ENCODE data around the gene CLMP.
"Not testable (repeated sequence)": the region's sequence is repeated elsewhere in the genome, so short reads cannot be mapped to it uniquely, and the experiment has no call there.

CLMP gene

DNA sequence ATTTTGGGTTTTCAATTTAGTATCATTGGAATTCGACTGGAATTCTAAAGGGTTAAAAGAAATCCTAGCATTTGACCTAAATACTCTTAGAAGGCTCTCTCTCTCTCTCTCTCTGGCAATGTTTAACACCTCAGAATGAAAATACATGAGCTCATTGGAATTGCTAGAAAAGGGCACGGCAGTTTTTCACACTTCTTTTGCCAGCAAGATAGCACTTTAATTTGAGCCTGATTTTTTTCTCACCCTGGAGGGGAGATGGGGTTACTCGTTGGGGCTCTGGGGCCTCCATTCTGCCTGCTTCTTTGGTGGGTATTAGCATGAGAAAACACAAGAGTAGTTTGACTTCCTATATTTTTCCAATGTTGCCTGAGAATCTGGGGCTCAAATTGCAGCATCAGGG lies 22.8 kb upstream of the CLMP start:
- DNase-seq: no peak

DNA sequence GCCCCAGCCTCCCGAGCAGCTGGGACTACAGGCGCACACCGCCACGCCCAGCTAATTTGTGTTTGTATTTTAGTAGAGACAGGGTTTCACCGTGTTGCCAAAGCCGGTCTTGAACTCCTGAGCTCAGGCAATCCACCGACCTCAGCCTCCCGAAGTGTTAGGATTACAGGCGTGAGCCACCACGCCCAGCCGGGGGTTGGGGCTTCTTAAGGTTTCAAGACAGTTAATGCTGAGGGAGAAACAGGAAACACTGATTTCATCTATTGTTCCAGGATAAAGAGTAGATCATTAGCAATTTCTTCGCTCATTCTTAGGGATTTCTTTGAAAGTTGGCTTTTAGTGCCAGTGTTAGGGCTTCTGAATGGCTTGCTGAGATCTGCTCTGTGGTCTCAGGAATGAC lies 21.2 kb upstream of the CLMP start:
- DNase-seq: no peak

DNA sequence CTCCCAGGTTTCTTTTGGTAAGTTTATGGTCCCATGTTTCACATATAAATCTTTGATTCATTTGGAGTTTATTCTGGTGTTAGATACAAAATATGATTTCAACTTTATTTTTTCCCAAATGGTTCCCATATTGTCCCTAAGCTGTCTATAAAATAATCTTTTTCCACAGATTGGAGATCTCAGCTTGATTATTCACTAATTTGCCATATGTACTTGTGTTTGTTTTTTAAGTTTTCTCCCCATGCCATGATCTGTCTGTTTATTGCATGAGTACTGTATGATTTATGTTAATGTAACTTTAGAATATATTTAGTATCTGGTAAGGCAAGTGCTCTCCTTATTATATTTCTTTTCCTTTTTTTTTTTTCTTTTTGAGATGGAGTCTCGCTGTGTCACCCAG lies 19.9 kb upstream of the CLMP start:
- DNase-seq: no peak

DNA sequence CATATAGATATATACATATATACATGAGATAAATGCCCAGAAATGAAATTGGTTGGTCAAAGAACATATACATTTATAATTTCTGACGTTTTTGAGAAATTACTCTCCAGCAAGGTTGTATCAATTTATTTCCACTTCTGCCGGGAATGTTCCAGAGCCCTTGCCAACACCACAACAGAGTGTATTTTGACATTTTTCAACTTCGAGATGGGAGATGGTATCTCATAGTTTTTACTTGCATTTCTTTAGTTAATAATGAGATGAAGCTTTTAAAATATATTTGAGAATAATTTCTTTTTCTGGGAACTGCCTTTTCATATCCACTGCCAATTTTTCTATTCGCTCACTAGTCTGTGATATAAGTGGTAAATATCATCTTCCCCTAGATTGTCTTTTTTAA lies 19.3 kb upstream of the CLMP start:
- no peak for DNase-seq

DNA sequence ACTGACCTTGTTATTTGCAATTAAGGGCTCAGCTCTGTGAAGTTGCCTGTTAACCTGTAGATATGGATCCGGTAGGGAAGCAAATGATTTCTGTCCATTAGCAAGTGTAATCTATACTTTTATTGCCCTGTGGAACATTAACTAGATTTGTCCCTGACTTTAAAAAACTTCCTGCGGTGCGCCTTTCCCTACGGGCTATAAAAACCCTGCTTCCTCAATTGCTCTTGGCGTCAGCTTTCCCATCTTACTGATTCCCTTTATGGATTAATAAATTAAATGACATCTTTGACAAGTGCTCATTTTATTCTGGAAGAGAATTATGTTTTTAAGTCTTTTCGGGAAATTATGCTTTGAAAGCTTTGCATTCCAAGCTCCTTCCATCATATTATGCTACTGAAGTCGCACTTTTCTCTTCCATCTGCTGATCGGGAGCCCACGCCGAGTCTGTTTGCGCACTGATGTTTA lies 18.3 kb upstream of the CLMP start:
- DNase-seq: no peak

DNA sequence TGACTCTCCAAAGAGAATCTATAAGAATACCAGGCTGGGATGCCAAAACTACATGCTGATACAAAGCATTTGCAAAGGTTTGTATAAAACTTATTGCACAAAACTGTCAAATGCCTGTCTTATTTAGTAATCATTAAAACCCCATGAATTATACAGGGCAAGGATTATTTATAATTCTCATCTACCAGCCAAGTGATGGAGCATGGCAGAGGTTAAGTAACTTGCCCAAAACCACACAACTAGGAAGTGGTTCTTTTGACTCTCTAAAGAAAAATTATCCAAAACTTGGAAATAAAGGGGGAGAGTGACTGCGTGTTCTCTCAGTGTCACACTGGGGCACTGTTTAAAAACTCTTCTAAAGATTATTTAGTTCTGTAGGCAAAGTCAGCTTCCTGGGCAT lies 17.4 kb upstream of the CLMP start:
- DNase-seq: no peak

DNA sequence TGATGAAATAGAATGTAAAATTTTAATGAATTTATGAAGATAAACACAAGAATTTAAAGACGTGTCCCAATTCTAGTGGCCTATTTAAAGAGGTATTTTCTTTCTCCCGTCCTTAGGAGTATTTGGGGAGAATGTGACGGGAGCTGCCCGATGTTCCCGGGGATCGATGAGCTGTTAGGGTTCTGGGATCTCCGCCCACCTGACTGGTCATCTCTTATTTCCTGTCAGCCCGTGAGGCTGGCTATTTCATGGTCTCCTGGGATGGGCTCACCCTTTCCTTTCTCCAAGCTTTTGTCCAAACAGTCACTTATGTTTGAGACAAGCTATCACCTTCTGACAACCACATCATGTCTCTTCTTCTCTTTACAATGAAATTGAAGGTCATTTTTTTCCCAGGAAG lies 16.9 kb upstream of the CLMP start:
- DNase-seq: no peak

DNA sequence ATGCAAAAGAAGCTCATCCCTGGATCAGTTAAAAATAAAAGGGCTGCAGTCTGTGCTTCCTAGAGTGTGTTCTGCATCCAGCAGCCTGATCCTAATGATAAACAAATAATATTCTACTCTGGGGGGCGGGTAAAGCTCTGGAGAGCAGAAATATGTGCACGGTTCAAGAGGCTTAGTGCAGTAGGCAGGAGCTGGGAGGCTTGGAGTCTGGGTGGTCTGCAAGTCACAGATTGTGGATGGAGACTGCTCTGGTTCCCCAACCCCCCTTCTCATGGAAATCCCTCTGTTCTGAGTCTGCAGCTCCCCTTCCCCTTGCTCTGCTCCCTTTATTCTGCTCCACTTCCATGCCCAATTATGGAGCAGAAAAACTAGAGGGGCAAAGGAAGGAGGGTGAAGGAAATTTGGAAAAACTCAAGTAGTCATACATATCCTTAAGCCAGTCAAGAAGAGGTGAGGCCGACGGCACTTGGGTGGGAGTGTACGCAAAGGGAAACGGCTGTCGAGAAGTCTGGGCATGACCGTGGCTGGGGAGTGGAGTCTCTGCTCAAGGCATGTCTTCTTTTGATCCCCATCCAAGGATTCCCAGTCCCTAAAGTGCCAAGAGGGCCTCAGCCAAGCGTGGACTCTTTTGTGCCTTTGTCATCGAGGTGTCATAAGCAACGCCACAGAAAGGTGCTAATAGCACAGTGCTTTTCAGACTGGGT lies 16.3 kb upstream of the CLMP start:
- DNase-seq: no peak

DNA sequence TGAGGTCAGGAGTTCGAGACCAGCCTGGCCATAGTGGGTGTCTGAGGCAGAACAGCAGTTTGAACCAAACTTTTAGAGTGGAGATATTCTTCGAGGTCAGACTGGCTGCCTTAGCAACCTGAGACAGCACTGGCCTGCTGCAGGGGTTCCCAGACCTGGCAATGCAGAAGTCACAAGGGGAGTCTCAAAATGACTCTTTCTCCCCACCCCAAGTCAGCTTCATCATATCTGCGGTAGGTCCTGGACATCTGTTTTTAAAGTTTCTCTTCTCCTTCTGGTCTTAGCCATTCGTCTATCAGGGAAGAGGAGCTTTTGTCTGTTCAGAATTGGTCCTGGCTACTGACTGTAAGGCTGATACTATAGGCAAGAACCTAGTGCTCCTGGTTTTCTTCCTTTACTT lies 14.5 kb upstream of the CLMP start:
- no peak for DNase-seq

DNA sequence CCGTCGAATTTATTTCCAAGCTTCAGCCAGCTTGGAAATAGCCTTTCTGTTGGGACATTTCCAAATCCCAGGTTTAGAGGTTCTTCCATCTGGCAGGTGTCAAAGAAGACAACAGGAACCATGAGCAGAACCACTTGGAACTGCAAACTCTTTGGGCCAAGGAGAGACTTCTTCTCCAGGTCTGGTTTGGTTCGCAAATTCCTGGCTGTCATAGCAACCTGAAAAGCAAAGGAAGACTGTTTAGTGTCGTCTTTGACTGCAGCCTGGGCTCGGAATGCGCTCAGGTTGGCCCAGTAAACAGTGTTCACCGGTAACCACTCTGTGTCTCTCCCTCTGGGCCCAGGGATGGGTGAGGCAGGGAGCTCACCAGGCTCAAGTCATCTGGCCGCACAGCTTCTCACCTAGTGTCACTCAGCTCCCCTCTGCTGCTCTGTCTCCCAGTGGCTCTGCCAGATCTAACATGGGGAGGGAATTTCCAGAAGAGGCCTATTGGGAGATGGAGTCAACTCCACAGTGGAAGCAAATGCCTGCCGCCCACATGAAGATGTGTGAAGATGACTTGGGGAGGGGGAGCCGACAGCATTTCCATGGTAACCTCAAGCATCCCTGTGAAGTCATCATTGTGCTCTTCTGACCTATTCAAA lies 11.9 kb upstream of the CLMP start:
- no peak for DNase-seq

DNA sequence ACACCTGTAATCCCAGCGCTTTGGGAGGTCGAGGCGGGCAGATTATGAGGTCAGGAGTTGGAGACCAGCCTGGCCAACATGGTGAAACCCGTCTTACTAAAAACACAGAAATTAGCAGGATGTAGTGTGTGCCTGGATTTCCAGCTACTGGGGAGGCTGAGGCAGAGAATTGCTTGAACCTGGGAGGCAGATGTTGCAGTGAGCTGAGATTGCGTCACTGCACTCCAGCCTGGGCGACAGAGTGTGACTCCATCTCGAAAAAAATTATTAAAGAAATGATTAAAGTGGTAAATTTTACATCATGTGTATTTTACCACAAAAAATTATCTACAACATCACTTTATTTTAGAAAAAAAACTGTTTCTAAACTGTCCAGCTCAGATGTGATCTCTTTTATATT lies 11.0 kb upstream of the CLMP start:
- not testable (repeated sequence) for DNase-seq

DNA sequence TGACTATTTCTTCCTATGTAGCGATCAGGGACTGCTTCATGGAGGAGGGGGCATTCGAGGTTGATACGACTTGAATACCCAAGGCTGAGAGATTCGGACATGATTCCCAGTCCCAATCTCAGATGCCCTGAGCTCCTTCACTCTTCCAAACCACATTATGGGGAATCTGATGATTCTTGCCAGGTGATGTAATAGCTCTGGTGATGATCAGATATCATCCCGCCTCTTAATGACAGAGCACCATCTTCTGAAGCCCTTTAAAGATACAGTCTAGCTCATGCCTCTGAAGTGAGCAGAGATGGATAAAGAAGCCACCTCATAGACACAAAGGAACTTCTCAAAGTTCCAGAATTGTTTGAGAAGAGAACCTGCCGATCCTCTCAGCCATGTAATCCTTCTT lies 8.9 kb upstream of the CLMP start:
- no peak for DNase-seq

DNA sequence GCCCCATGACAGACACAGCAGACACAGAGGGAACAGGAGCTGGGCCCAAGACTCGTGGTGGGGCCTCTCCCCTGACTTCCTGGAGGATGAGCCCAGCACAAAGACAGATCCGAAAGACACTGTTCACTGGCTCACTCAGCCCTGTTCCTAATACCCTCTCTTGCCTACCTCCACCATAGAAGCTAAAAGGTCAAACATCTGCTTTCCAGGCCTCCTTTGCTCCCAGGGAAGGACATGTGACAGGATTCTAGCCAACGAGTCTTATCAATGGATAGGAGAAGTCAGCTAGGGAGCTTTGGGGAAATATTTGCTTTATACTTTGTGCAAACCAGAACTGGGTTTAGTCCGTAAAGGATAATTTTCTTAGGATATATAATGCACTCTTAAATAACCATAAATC lies 8.4 kb upstream of the CLMP start:
- DNase-seq: no peak

DNA sequence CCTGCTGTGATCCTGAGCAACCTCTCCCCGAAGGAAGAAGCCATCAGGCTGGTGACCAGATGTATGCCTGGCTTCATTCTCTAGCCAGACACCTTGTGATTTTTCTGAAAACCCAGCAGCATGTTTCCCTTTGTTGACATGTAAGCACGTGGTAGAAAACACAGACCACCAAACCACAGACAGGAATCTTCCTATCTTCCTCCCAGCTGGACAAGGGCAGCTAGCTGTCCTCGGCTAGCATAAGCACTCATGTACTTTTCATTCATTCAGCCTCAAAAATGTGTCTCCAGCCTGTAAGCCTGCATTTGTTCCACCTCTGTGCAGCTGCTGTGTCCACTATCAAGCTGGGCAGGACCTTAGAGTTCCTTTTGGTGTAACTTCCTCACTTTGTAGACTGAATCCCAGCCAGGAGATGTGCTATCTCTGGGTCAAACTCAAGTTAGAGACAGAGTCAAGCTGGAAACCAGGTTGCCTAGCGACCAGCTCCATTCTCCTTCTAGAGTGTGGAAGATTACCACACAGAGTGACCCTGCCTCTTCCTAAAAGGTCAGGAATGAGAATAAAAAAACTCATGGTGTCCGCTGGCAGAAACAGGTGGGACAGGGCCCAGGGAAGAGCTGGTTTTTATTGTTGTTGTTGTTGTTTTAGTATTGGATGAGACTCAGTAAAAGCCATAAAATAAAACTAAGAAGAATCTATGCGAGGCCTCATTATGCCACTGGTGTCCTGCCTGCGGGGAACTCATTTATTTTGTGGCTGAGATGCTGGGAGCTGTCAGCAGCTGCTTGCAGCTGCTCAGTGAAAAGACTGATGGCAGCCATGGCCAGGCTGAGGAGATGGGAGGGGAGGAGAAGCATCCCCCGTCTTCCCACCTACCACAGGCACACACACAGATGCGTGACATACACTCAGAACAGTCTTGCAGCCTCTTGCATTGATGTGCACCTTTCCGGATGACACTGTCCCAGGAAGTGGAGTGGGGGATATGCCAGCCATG lies 7.4 kb upstream of the CLMP start:
- no peak for DNase-seq

DNA sequence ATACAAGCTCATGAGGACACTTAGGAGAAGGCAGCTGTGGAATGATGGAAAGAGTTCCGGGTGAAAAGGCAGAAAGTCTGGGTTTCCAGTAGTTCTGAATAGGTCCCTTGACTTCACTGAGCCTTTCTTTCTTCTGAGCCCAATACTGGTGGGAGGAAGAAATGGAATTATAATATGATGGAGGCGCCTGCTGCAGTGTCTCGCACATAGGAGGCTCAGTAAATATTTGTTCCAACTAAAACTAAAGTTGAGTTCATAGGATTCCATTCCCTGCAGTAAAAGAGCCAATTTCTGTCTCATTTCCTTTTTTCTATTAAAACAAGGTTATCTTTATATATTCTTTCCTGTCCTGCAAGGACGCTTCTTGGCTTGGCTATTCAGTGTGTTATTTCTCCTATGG lies 5.2 kb upstream of the CLMP start:
- DNase-seq: no peak

DNA sequence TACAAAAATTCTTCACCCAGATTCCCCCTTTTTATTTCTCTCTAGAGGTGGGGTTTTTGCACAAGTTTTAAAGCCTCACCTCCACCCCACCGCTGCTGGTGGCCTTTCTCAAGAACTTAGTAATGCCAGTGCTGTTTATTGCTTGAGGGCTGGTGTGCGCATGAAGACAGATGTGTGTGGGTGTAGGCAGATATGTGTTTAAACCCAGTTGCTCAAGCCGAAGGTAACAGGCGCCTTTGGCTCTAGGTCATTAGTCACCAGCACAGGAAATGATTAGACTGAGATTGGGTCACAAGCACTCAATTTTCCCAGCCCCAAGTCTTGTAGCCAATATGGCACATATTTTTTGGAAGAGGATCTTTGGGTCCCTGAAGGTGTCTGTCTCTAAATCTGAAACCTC lies 2.7 kb upstream of the CLMP start:
- no peak for DNase-seq

DNA sequence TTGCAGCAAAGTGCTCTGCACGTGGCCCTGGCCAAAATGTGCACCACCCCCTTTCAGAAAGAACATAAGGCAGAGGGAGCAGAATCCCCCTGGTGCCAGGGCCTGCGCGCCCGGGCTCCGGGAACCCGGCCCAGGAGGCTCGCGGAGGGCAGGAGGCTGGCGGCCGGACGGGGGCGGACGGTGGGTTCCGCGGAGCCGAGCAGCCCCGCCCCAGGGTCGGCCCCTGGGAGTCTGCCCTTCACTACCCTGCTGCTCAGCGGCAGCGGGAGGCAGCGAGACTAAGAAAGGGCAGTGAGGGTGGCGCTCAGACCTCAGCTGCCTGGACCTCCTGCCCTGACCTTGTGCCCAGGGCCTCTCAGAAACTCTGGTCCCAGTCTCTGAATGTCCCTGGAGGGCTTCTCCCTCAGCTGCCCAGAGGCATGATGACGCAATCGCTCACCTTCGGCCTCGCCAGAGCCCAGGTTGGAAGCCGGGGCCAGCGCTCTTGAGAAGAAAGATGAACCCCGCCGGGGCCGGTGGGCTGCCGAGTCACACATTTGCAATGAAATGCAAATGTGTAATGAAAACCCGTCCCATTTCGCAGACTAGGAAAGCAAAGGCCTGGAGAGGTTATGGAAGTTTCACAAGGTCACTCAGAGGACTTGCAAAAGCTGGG lies 1.1 kb upstream of the CLMP start:
- DNase-seq: no peak

DNA sequence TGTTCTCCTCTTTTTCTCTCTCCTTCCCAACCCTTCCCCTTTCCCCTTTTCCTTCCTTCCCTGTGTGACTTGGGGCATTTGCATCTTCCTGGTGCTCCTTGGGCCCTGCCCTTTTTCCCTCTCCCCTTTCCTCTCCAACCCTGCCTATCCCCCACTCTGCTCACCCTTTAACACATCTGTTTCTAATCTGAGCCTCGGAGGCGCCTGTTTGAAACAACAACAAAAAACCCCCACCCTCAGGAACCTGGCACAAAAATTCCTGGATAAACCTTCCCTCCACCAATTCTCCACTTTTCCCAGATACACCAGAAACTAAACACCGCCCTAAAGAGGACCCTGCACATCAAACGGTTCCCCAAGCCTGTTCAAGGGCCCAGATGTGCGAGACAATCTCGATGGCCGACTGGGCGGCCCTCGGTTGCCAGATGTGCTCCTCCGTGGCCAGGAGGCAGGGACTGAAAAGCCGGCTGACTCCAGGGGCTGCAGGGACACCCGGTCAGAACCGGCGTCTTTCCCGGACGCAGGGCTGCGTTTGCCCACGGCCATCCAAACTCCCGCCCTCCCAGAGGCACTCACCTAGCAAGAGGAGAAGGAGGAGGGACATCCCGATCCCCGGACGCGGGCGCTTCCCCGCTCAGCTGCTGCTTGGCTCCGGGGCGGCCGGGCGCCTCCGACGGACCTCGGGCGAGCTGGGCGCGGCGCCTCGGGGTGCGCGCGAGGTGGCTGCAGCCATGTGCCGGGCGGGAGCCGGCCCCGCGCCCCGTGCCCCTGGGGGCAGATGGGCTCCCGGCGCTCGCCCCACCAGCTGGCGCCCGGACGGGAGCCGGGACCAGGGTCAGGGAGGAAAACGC lies 486 bp downstream of the CLMP start:
- no peak for DNase-seq

DNA sequence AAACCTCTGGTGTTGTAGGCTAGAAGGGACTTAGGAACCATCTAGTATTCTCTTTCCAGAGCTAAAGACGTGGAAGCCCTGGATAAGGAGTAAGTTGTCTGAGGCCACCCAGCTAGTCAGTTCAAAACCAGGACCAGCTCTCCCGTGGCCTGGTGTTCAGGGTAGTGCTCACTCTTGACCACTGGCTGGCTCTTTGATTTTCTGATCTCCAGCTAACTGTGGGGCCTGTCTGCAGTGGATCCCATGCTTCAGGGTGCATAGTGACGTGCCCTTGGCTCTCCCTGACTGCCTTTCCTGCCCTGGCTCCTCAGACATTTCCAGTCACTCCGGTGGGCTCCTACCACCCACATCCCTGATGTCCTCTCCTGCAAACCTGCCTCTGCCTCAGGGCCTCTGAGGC lies 1.3 kb downstream of the CLMP start:
- DNase-seq: no peak

DNA sequence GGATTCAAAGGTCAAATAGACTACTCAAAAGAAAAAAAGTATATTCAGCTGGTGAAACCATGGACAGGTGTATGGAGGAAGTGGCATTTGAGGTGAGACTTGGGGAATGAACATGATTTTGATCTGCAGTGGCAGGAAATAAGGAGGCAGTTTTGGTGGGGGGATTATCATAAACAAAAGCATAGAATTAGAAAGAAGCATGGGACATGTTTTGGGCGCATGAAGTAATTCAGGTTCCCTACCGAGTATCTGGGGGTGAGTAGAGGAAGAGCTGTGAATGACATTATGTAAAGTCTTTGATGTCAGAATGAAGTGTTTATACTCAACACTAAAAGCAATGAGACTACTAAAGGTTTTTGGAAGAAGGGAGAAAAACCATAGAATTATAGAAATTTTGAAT lies 3.1 kb downstream of the CLMP start:
- no peak for DNase-seq

DNA sequence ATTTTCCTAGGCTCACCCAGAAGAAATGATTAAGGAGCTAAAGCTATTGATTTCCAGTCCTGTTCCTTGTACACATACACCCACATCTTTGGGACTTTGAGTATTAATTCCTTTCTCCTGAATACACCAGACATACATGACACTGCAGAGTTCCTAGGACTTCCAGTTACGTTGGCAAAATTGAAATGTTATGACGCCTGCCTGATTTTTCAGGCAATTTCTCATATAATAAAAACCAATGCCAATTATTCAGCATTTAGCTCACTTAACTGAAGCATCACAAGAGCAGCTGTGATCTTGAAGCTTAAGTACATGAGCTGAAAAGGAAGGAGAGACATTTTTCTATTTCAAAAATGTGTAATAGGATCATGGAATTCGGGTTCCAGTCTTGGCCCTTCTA lies 4.5 kb downstream of the CLMP start:
- no peak for DNase-seq

DNA sequence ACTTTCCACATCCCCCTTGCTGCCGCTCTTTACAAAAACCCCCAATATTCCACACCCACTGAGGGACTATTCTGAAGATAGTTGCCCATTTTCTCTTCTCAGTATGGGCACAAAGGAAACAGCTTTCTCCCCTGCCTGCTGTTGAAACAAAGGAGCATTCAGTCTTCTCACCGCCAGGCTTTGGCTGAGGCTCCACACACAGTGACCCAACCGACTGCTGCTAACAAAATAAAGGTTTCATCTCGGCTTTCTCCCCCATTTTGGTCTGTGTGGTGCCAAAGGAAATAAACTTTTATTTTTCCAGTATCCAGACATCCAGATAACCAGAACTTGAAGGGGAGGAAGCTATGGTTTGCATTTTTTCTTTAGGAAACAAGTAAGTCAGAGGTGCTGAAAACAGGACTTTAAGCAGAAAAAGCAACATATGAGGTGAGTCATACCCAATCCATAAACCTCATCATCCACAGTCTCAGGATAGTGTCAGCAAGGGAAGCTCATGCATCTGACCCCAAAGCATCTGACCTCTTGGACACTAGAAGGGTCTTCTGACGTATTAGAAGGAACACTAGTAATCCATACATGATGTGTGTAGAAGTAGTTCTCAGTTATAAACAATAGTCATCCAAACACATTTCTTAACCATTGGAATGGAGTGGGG lies 6.4 kb downstream of the CLMP start:
- no peak for DNase-seq
